K562 (cell line): ENCODE measurements around the gene TNFSF9. TPM values are rescaled to one million over a fixed set of nuclear protein-coding genes. Genes with fewer than 3 reads are reported as not detected.

Experiments used
- ATF7 ChIP-seq: fragments of 450-650 bp; IDR thresholded peaks from 2 replicates; pipeline ENCODE4 v1.7.1; 2014; ENCODE audit warnings: mild to moderate bottlenecking, moderate library complexity
- CHD2 ChIP-seq: IDR thresholded peaks from 2 replicates; pipeline ENCODE4 v1.6.1; 2011; ENCODE audit warnings: low read depth, low read length
- CHD4 ChIP-seq: fragments of 200-600 bp; sonication (generic); IDR thresholded peaks from 3 replicates; pipeline ENCODE4 v1.6.1; 2012; ENCODE audit warnings: low read depth, mild to moderate bottlenecking, mixed read lengths, low read length, inconsistent platforms; ENCODE audit not compliant: insufficient read depth, insufficient replicate concordance, poor library complexity, severe bottlenecking
- ELF2 ChIP-seq: fragments of 250-450 bp; sonication (Bioruptor Pico); IDR thresholded peaks from 2 replicates; pipeline ENCODE4 v1.5.0; 2021; ENCODE audit warnings: mild to moderate bottlenecking
- FOXJ3 ChIP-seq: sonication (generic); formaldehyde crosslinking; IDR thresholded peaks from 2 replicates; pipeline ENCODE4 v1.4.0; 2020; ENCODE audit warnings: mild to moderate bottlenecking, missing genetic modification reagents
- LARP7 ChIP-seq: fragments of 450-650 bp; IDR thresholded peaks from 2 replicates; pipeline ENCODE4 v1.6.1; 2016
- LCOR ChIP-seq: sonication (generic); formaldehyde crosslinking; IDR thresholded peaks from 2 replicates; pipeline ENCODE4 v1.8.0; 2022; ENCODE audit warnings: mild to moderate bottlenecking, missing genetic modification reagents
- NKRF ChIP-seq: fragments of 450-650 bp; IDR thresholded peaks from 2 replicates; pipeline ENCODE4 v1.6.1; 2016; ENCODE audit warnings: borderline replicate concordance
- RBFOX2 ChIP-seq: fragments of 200-400 bp; formaldehyde crosslinking; IDR thresholded peaks from 2 replicates; pipeline ENCODE4 v1.6.1; 2017; ENCODE audit warnings: low read depth, mild to moderate bottlenecking, low read length, moderate library complexity
- RNF2 ChIP-seq: sonication (generic); IDR thresholded peaks from 2 replicates; pipeline ENCODE4 v1.6.1; 2016
- SMARCB1 ChIP-seq: IDR thresholded peaks from 2 replicates; pipeline ENCODE4 v1.6.1; 2011; ENCODE audit warnings: improper control_type of control experiment, low read depth; ENCODE audit not compliant: insufficient read length
- TEAD1 ChIP-seq, 2 experiments: fragments of 450-650 bp in 1 of 2; sonication (generic) in 1 of 2; formaldehyde crosslinking; IDR thresholded peaks; 2 replicates each; pipeline versions ENCODE4 v1.4.0 to v1.8.0; 2020 to 2022; ENCODE audit warnings: mild to moderate bottlenecking in 2 of 2, missing genetic modification reagents in 1 of 2
- YBX1 ChIP-seq: fragments of 450-650 bp; IDR thresholded peaks from 2 replicates; pipeline ENCODE4 v1.7.1; 2016; ENCODE audit warnings: mild to moderate bottlenecking
- ZBTB12 ChIP-seq: fragments of 250-450 bp; sonication (Bioruptor Pico); IDR thresholded peaks from 2 replicates; pipeline ENCODE4 v1.4.0; 2020
- ZNF395 ChIP-seq: fragments of 200-800 bp; sonication (Bioruptor generic); IDR thresholded peaks from 2 replicates; pipeline ENCODE4 v1.6.1; 2017; ENCODE audit warnings: missing genetic modification characterization, missing compliant biosample characterization
- ZNF561 ChIP-seq: fragments of 450-650 bp; formaldehyde crosslinking; conservative IDR thresholded peaks from 2 replicates; pipeline ENCODE4 v1.4.0; 2020; ENCODE audit warnings: mild to moderate bottlenecking, moderate library complexity
- polyA plus RNA-seq, 8 experiments: library from polyadenylated mRNA; depleted of rRNA in 4 of 8; stranded (reverse) in 5 of 8; unstranded in 3 of 8; fragments of >200 nt; fragmentation: Nextera tagmentation in 2 of 8; fragmentation: Illumina TruSeq in 1 of 8; extraction: Ambion mirVana in 2 of 8; extraction: Trizol in 1 of 8; gene quantifications; 2 replicates each; pipeline versions ENCODE4 v1.2.1 to v1.2.3, GENCODE V29; 2011 to 2014; ENCODE audit warnings: inconsistent platforms in 1 of 8, missing spikeins in 1 of 8
- total RNA-seq, 7 experiments: library from RNA; depleted of rRNA in 6 of 7; stranded (reverse); fragments of >200 nt in 6 of 7; fragmentation: Illumina TruSeq in 2 of 7; extraction: Trizol in 2 of 7; gene quantifications; 2 replicates each; pipeline versions ENCODE4 v1.2.1 to v1.2.3, GENCODE V29; 2011 to 2021; ENCODE audit warnings: low replicate concordance in 1 of 7

The TNFSF9 gene
- total and polyA plus RNA-seq, 9 of the 15 experiments (the other 6 are each of a cell fraction or from before 2014, with no cell fraction given) = 1.4 to 17.9 (median 6.5) TPM

- TF ChIP-seq ZNF395 (CRISPR knock-in tag) (0 out of 2 replicates have a peak, but pooled peaks have one; percentile 32), LARP7 (no peak), TEAD1 (CRISPR knock-in tag; IDR thresholded peaks at IDR 0.05) (peak in 1 of 2 experiments; percentile 56; a peak in 1 of 4 replicates), ZBTB12 (CRISPR knock-in tag) (no peak), CHD2 (no peak), SMARCB1 (no peak), YBX1 (no peak), RNF2 (no peak), ELF2 (CRISPR knock-in tag) (no peak), FOXJ3 (CRISPR knock-in tag) (no peak), CHD4 (no peak), ZNF561 (CRISPR knock-in tag) (no peak), ATF7 (0 out of 2 replicates have a peak, but pooled peaks have one; percentile 12), LCOR (CRISPR knock-in tag) (peak; percentile 88), RBFOX2 (peak; percentile 87), NKRF (no peak)
- TF ChIP-seq, all 486 proteins: peak for 112
These were observed 14.1 kb upstream of the TNFSF9 start (continued) for GRCh38 chr19:6516659-6517291.
